HEK293 (cell line): ENCODE data around the gene CCDC85C.

Source experiments
- CTCF ChIA-PET: fragments of 350-600 bp; formaldehyde crosslinking; extraction: SDS; loops from one replicate; lab custom pipeline; 2021; ENCODE audit warnings: antibody characterized with exemption; lab: Yijun Ruan, JAX
- POLR2A ChIA-PET: fragments of 300-600 bp; formaldehyde crosslinking; extraction: SDS; loops from one replicate; lab custom pipeline; 2020; ENCODE audit warnings: antibody characterized with exemption, inconsistent platforms; lab: Yijun Ruan, JAX
- H3K27ac ChIP-seq: fragments of 200-500 bp; sonication (Bioruptor generic); 2 replicates; pipeline ENCODE4 v1.5.1; 2014; ENCODE audit warnings: low read depth, low read length, control low read depth, inconsistent platforms; ENCODE audit errors: extremely low read depth
- H3K36me3 ChIP-seq, 2 experiments: fragments of 200-500 bp in 1 of 2; sonication (Bioruptor generic) in 1 of 2; 1 replicate in 1 of 2; 2 replicates in 1 of 2; pipeline ENCODE4 v1.5.1; 2014 to 2017; ENCODE audit warnings: inconsistent platforms in 2 of 2, low read length in 2 of 2; ENCODE audit not compliant: control insufficient read depth in 2 of 2, insufficient read depth in 1 of 2
- H3K4me1 ChIP-seq: fragments of 200-500 bp; sonication (Bioruptor generic); 2 replicates; pipeline ENCODE4 v1.5.1; 2014; ENCODE audit warnings: mild to moderate bottlenecking, low read length, inconsistent platforms; ENCODE audit not compliant: control insufficient read depth, insufficient read depth
- H3K4me3 ChIP-seq: 2 replicates; pipeline ENCODE4 v1.5.1; 2011; ENCODE audit warnings: low read depth, mild to moderate bottlenecking, control low read depth, low read length, moderate library complexity
- H3K9me3 ChIP-seq: fragments of 200-500 bp; sonication (Bioruptor generic); 2 replicates; pipeline ENCODE4 v1.5.1; 2014; ENCODE audit warnings: low read depth, low read length, inconsistent platforms; ENCODE audit not compliant: control insufficient read depth, insufficient read depth
- GLI2 ChIP-seq: fragments of 450-650 bp; formaldehyde crosslinking; IDR thresholded peaks from 2 replicates; pipeline ENCODE4; 2017; ENCODE audit warnings: missing biosample characterization, missing genetic modification characterization, low read depth, borderline replicate concordance
- HOXD13 ChIP-seq: sonication (generic); formaldehyde crosslinking; IDR thresholded peaks from 2 replicates; pipeline ENCODE4 v1.8.0; 2022; ENCODE audit warnings: missing genetic modification reagents, borderline replicate concordance
- KLF7 ChIP-seq: fragments of 450-650 bp; formaldehyde crosslinking; IDR thresholded peaks from 2 replicates; pipeline ENCODE4 v1.5.1; 2016; ENCODE audit warnings: missing biosample characterization, missing genetic modification characterization, borderline replicate concordance
- MZF1 ChIP-seq: fragments of 450-650 bp; formaldehyde crosslinking; IDR thresholded peaks from 2 replicates; pipeline ENCODE4 v1.5.1; 2017; ENCODE audit warnings: missing biosample characterization, missing genetic modification characterization, borderline replicate concordance
- PATZ1 ChIP-seq: fragments of 450-650 bp; formaldehyde crosslinking; IDR thresholded peaks from 2 replicates; pipeline ENCODE4 v1.5.1; 2016; ENCODE audit warnings: missing biosample characterization, missing genetic modification characterization
- PRDM4 ChIP-seq: fragments of 450-650 bp; formaldehyde crosslinking; IDR thresholded peaks from 2 replicates; pipeline ENCODE4 v1.5.1; 2017; ENCODE audit warnings: missing biosample characterization, missing genetic modification characterization
- SALL2 ChIP-seq: fragments of 450-650 bp; formaldehyde crosslinking; IDR thresholded peaks from 2 replicates; pipeline ENCODE4 v1.5.0; 2017; ENCODE audit warnings: missing biosample characterization, mild to moderate bottlenecking, missing genetic modification characterization, borderline replicate concordance
- ZBTB21 ChIP-seq: fragments of 450-650 bp; formaldehyde crosslinking; IDR thresholded peaks from 2 replicates; pipeline ENCODE4 v1.5.1; 2017; ENCODE audit warnings: missing biosample characterization, missing genetic modification characterization
- ZEB2 ChIP-seq: fragments of 450-650 bp; formaldehyde crosslinking; IDR thresholded peaks from 2 replicates; pipeline ENCODE4 v1.5.1; 2016; ENCODE audit warnings: missing biosample characterization, missing genetic modification characterization
- ZNF121 ChIP-seq: fragments of 450-650 bp; formaldehyde crosslinking; IDR thresholded peaks from 2 replicates; pipeline ENCODE4 v1.5.1; 2016; ENCODE audit warnings: missing biosample characterization, missing genetic modification characterization
- ZNF174 ChIP-seq: fragments of 450-650 bp; formaldehyde crosslinking; IDR thresholded peaks from 2 replicates; pipeline ENCODE4 v1.5.0; 2017; ENCODE audit warnings: missing biosample characterization, mild to moderate bottlenecking, missing genetic modification characterization
- ZNF302 ChIP-seq: fragments of 450-650 bp; formaldehyde crosslinking; IDR thresholded peaks from 2 replicates; pipeline ENCODE4 v1.5.1; 2016; ENCODE audit warnings: missing biosample characterization, missing genetic modification characterization, low read depth
- ZNF48 ChIP-seq: fragments of 450-650 bp; formaldehyde crosslinking; IDR thresholded peaks from 2 replicates; pipeline ENCODE4 v1.5.1; 2016; ENCODE audit warnings: missing biosample characterization, missing genetic modification characterization
- ZNF510 ChIP-seq: fragments of 450-650 bp; formaldehyde crosslinking; IDR thresholded peaks from 2 replicates; pipeline ENCODE4 v1.5.1; 2018; ENCODE audit warnings: mild to moderate bottlenecking, missing genetic modification characterization, missing biosample characterization; ENCODE audit not compliant: insufficient replicate concordance
- ZNF514 ChIP-seq: fragments of 450-650 bp; formaldehyde crosslinking; IDR thresholded peaks from 2 replicates; pipeline ENCODE4 v1.5.1; 2016; ENCODE audit warnings: missing biosample characterization, missing genetic modification characterization
- ZNF549 ChIP-seq: fragments of 450-650 bp; IDR thresholded peaks from 2 replicates; pipeline ENCODE4 v1.5.1; 2018; ENCODE audit warnings: missing biosample characterization, missing genetic modification characterization, mild to moderate bottlenecking, inconsistent platforms, moderate library complexity
- ZNF664 ChIP-seq: fragments of 450-650 bp; formaldehyde crosslinking; IDR thresholded peaks from 2 replicates; pipeline ENCODE4 v1.5.1; 2016; ENCODE audit warnings: missing biosample characterization, missing genetic modification characterization
- ZNF776 ChIP-seq: fragments of 450-650 bp; formaldehyde crosslinking; IDR thresholded peaks from 2 replicates; pipeline ENCODE4 v1.5.0; 2017; ENCODE audit warnings: missing biosample characterization, missing genetic modification characterization, borderline replicate concordance
- ZNF777 ChIP-seq: fragments of 450-650 bp; formaldehyde crosslinking; IDR thresholded peaks from 2 replicates; pipeline ENCODE4 v1.5.1; 2017; ENCODE audit warnings: missing biosample characterization, missing genetic modification characterization, borderline replicate concordance
- ZNF830 ChIP-seq: fragments of 450-650 bp; IDR thresholded peaks from 2 replicates; pipeline ENCODE4 v1.5.0; 2018; ENCODE audit warnings: missing biosample characterization, missing genetic modification characterization, low read depth, mild to moderate bottlenecking, moderate library complexity
- TF ChIP-seq, protein P1 (sequence below): fragments of 450-650 bp; formaldehyde crosslinking; IDR thresholded peaks from 2 replicates; pipeline ENCODE4 v1.5.1; 2016; ENCODE audit warnings: missing biosample characterization, missing genetic modification characterization, low read depth
- TF ChIP-seq, protein P2 (sequence below): fragments of 450-650 bp; formaldehyde crosslinking; IDR thresholded peaks from 2 replicates; pipeline ENCODE4 v1.5.1; 2017; ENCODE audit warnings: missing biosample characterization, missing genetic modification characterization
- TF ChIP-seq, protein P3 (sequence below): fragments of 450-650 bp; formaldehyde crosslinking; IDR thresholded peaks from 2 replicates; pipeline ENCODE4; 2016; ENCODE audit warnings: missing biosample characterization, missing genetic modification characterization

The CCDC85C gene

DNA sequence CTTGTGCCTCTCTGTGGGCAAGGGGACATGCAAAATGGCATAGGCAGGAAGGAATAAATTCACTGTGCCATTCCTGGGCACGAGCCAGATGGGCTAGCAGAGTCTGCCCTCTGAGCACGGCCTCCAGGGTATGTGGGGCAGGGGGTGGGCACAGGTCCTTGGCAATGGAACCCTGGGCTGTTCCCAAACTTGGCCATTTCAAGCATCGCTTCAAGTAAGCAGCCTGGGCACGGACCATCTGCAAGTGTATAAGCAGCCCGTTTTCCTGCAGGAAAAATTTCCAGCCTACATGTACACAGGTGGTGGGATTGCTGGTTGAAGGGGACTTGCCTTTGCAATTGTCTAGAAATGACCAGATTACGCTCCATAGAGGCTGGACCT is 40.3 kb downstream of the CCDC85C start:
- Histone ChIP-seq H3K4me1 (peaks cover 30% of the 10 kb centered on the region), H3K27ac (no peak overlapping the region), H3K4me3 (no peak overlapping the region), H3K9me3 (no peaks in the 10 kb centered on the region), H3K36me3 (no peaks in the 10 kb centered on the region)
- ChIA-PET POLR2A (no interaction called here), CTCF (interaction anchor here (1.2 to 1.9 kb wide), 4 partner anchors 9 to 65 kb away, joined by 4 to 12 read pairs (median 4); no protein-coding TSS in a partner anchor)
- TF ChIP-seq ZNF664 (tag by site-specific recombination) (no peak), ZNF777 (no peak), ZNF830 (tag by site-specific recombination) (no peak), ZBTB21 (tag by site-specific recombination) (no peak), ZNF48 (tag by site-specific recombination) (no peak)

GRCh38 chr14:99562856-99563748 is 40.9 kb downstream of the CCDC85C start:
- peaks cover 29% of the 10 kb centered on the region for H3K4me1 ChIP-seq
- CTCF ChIA-PET = interaction anchor here (0.7 to 1.9 kb wide), 6 partner anchors 10 to 60 kb away, joined by 3 to 12 read pairs (median 4); no protein-coding TSS in a partner anchor
- POLR2A ChIA-PET = interaction anchor here (0.6 to 1.9 kb wide), 2 partner anchors 41 to 82 kb away, joined by 3 to 8 read pairs; partner anchors contain the start of genes CCDC85C, CCNK and SETD3
- H3K36me3 ChIP-seq = no peaks in the 10 kb centered on the region
- no peak overlapping the region for H3K4me3 ChIP-seq
- no peak overlapping the region for H3K27ac ChIP-seq
- no peaks in the 10 kb centered on the region for H3K9me3 ChIP-seq
- TF ChIP-seq PRDM4 (tag by site-specific recombination) (no peak), MZF1 (tag by site-specific recombination) (no peak), HOXD13 (CRISPR knock-in tag) (no peak), ZEB2 (tag by site-specific recombination) (no peak), ZNF48 (tag by site-specific recombination) (no peak), ZNF776 (tag by site-specific recombination) (no peak), ZNF121 (tag by site-specific recombination) (no peak), ZNF510 (tag by site-specific recombination) (no peak), ZNF514 (tag by site-specific recombination) (no peak), ZNF174 (tag by site-specific recombination) (no peak), SALL2 (no peak), PATZ1 (peak; percentile 57), GLI2 (tag by site-specific recombination) (no peak), ZNF302 (tag by site-specific recombination) (no peak), ZNF549 (tag by site-specific recombination) (no peak), KLF7 (tag by site-specific recombination) (no peak)
- TF ChIP-seq, protein P1, sequence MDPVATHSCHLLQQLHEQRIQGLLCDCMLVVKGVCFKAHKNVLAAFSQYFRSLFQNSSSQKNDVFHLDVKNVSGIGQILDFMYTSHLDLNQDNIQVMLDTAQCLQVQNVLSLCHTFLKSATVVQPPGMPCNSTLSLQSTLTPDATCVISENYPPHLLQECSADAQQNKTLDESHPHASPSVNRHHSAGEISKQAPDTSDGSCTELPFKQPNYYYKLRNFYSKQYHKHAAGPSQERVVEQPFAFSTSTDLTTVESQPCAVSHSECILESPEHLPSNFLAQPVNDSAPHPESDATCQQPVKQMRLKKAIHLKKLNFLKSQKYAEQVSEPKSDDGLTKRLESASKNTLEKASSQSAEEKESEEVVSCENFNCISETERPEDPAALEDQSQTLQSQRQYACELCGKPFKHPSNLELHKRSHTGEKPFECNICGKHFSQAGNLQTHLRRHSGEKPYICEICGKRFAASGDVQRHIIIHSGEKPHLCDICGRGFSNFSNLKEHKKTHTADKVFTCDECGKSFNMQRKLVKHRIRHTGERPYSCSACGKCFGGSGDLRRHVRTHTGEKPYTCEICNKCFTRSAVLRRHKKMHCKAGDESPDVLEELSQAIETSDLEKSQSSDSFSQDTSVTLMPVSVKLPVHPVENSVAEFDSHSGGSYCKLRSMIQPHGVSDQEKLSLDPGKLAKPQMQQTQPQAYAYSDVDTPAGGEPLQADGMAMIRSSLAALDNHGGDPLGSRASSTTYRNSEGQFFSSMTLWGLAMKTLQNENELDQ = no peak
- TF ChIP-seq, protein P2, sequence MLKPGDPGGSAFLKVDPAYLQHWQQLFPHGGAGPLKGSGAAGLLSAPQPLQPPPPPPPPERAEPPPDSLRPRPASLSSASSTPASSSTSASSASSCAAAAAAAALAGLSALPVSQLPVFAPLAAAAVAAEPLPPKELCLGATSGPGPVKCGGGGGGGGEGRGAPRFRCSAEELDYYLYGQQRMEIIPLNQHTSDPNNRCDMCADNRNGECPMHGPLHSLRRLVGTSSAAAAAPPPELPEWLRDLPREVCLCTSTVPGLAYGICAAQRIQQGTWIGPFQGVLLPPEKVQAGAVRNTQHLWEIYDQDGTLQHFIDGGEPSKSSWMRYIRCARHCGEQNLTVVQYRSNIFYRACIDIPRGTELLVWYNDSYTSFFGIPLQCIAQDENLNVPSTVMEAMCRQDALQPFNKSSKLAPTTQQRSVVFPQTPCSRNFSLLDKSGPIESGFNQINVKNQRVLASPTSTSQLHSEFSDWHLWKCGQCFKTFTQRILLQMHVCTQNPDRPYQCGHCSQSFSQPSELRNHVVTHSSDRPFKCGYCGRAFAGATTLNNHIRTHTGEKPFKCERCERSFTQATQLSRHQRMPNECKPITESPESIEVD (tag by site-specific recombination) = 0 out of 2 replicates have a peak, but pooled peaks have one; percentile 41
- TF ChIP-seq, protein P3, sequence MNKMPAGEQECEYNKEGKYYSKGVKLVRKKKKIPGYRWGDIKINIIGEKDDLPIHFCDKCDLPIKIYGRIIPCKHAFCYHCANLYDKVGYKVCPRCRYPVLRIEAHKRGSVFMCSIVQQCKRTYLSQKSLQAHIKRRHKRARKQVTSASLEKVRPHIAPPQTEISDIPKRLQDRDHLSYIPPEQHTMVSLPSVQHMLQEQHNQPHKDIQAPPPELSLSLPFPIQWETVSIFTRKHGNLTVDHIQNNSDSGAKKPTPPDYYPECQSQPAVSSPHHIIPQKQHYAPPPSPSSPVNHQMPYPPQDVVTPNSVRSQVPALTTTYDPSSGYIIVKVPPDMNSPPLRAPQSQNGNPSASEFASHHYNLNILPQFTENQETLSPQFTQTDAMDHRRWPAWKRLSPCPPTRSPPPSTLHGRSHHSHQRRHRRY (tag by site-specific recombination) = no peak
